Rectal smooth muscle tissue (tissue), 1 donor: ENCODE measurements around the gene AOC1.
"Not testable (repeated sequence)": the region's sequence is repeated elsewhere in the genome, so short reads cannot be mapped to it uniquely, and the experiment has no call there.

Experiments
- H3K27ac ChIP-seq: one replicate; pipeline ENCODE4 v1.7.0; 2013; ENCODE audit warnings: low read depth, low read length, inconsistent platforms
- H3K27me3 ChIP-seq: one replicate; pipeline ENCODE4 v1.7.0; 2013; ENCODE audit warnings: low read length; ENCODE audit not compliant: control insufficient read depth, insufficient read depth
- H3K36me3 ChIP-seq: one replicate; pipeline ENCODE4 v1.7.0; 2013; ENCODE audit warnings: low read length; ENCODE audit not compliant: control insufficient read depth, insufficient read depth
- H3K4me1 ChIP-seq: one replicate; pipeline ENCODE4 v1.7.0; 2013; ENCODE audit warnings: low read length; ENCODE audit not compliant: control insufficient read depth, insufficient read depth
- H3K4me3 ChIP-seq: one replicate; pipeline ENCODE4 v1.7.0; 2013; ENCODE audit warnings: low read length
- H3K9ac ChIP-seq: one replicate; pipeline ENCODE4 v1.7.0; 2013; ENCODE audit warnings: low read length

Gene AOC1

DNA sequence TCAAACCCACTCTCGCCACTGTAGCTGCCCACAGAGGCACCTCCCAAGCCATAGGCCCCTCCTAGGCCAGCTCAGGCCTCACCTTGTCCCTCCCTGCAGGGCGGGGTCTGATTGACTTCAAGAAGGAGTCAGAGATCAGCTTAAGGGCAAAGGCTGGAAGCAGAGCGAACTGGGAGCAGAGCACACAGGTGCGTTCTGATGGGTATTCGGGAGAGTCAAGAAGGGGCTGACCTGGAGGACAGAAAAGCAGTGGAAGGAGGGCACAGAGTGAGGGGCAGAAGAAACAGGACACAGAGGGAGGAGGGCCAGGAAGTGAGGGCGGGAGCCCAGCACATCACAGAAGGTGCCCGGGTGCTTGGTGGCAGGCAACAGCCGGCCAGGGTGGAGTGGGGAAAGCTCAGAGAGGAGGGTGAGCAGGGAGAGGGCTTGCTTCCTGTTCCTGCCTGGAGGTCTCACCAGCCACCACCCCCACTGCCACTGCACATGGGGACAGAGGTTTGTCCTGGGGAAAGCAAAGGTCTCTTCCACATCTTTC lies at the start of gene AOC1:
Gene AOC1 (plus strand): TSS at position 147 of the 535 bp plus-strand sequence. CDS start 3,954 bp downstream, outside the sequence.
- Histone ChIP-seq H3K27ac (no peak within 1 kb of the TSS), H3K4me3 (peak within 1 kb of the TSS; percentile 65), H3K4me1 (no peaks in the 10 kb centered on the region), H3K9ac (peak within 1 kb of the TSS; percentile 53), H3K36me3 (no peaks in the 10 kb centered on the region), H3K27me3 (no peaks in the 10 kb centered on the region)

- Histone ChIP-seq H3K27me3 (no peaks in the 10 kb centered on the region), H3K9ac (no peak overlapping the region), H3K4me3 (peak overlapping the region; percentile 11), H3K27ac (no peak overlapping the region), H3K4me1 (peaks cover 2% of the 10 kb centered on the region), H3K36me3 (peaks cover 16% of the 10 kb centered on the region)
Measured at GRCh38 chr7:150803161-150803860, 49.0 kb upstream of the AOC1 start.

- no peak overlapping the region for H3K4me3 ChIP-seq
- no peaks in the 10 kb centered on the region for H3K27me3 ChIP-seq
- H3K27ac ChIP-seq, result no peak overlapping the region
- peaks cover 16% of the 10 kb centered on the region for H3K36me3 ChIP-seq
- H3K9ac ChIP-seq, result no peak overlapping the region
- peaks cover 2% of the 10 kb centered on the region for H3K4me1 ChIP-seq
Measured at GRCh38 chr7:150804802-150805201, 47.5 kb upstream of the AOC1 start.

GRCh38 chr7:150805864-150806263 lies 46.5 kb upstream of the AOC1 start:
- H3K4me1 ChIP-seq, result no peaks in the 10 kb centered on the region
- no peak overlapping the region for H3K9ac ChIP-seq
- H3K4me3 ChIP-seq, result no peak overlapping the region
- no peaks in the 10 kb centered on the region for H3K27me3 ChIP-seq
- H3K27ac ChIP-seq, result no peak overlapping the region
- H3K36me3 ChIP-seq, result peaks cover 16% of the 10 kb centered on the region

- Histone ChIP-seq H3K36me3 (peaks cover 16% of the 10 kb centered on the region), H3K27me3 (no peaks in the 10 kb centered on the region), H3K27ac (no peak overlapping the region), H3K9ac (no peak overlapping the region), H3K4me3 (no peak overlapping the region), H3K4me1 (no peaks in the 10 kb centered on the region)
Measured at GRCh38 chr7:150806454-150806853, 45.9 kb upstream of the AOC1 start.

DNA sequence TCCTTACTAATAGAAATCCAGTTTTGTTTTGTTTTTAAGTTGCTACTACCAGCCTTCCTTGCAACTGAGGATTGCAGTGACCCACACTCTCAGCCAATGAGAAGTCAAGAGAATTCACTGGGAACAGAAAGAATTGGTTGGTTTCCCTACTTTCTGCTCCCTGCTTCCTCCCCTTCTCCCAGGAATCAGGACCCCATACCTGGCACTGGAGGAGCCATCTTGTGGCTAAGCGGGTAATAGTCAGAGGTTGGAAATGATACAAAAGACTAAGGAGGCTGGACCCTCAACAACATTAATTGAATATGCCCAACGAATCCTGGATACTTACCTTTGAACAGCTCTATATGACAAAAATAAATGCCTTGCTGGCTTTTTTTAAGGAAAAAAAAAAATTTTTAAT lies 45.5 kb upstream of the AOC1 start:
- Histone ChIP-seq H3K27ac (no peak overlapping the region), H3K36me3 (peaks cover 16% of the 10 kb centered on the region), H3K27me3 (no peaks in the 10 kb centered on the region)

DNA sequence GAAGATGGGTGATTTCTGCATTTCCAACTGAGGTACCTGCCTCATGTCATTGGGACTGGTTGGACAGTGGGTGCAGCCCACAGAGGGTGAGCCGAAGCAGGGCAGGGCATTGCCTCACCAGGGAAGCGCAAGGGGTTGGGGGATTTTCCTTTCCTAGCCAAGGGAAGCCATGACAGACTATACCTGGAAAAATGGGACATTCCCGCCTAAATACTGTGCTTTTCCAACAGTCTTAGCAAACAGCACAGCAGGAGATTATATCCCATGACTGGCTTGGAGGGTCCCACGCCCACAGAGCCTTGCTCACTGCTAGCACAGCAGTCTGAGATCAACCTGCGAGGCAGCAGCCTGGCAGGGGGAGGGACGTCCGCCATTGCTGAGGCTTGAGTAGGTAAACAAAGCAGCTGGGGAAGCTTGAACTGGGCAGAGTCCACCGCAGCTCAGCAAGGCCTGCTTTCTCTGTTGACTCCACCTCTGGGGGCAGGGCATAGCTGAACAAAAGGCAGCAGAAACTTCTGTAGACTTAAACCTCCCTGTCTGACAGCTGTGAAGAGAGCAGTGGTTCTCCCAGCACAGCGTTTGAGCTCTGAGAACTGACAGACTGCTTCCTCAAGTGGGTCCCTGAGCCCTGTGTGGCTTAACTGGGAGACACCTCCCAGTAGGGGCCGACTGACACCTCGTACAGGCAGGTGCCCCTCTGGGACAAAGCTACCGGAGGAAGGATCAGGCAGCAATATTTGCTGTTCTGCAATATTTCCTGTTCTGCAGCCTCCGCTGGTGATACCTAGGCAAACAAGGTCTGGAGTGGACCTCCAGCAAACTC lies 44.5 kb upstream of the AOC1 start:
- not testable (repeated sequence) for H3K9ac ChIP-seq, H3K4me3 ChIP-seq, H3K4me1 ChIP-seq, H3K27me3 ChIP-seq, H3K27ac ChIP-seq
- H3K36me3 ChIP-seq, result peaks cover 12% of the 10 kb centered on the region

More for the DNA sequence above, 45.5 kb upstream of the AOC1 start:
- H3K4me1 ChIP-seq, result no peaks in the 10 kb centered on the region
- no peak overlapping the region for H3K4me3 ChIP-seq
- no peak overlapping the region for H3K9ac ChIP-seq

DNA sequence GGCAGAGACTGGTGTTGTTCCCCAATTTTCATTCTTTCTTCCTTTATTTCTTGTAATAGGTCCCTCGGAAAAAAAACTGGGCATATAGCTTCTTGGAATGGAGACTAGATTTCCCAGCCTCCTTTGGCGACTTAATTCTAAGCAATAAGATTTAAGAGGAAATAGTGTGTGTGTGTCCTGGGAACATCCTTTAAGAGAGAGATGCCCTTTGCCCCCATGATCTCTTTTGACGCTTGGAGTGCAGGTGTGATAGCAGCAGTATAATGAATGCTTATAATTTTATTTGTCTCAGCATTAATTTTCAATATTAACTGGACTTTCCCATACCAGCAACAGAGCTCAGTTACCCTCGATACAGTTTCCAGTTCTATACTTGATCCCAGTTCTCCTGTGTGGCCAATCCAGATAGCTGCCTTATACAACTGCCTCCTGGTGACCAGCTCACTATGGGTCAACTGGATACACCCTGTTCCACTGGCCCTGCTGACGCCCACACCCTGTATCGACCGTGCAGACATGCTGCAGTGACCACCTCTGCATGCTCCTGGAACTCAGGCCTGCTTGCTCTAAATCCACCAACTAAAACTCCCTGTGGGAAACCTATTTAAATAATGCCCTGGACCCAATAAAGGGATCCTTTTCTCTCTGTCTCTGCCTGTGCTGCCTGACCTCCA lies 37.9 kb upstream of the AOC1 start:
- Histone ChIP-seq H3K4me1 (no peaks in the 10 kb centered on the region), H3K9ac (no peak overlapping the region), H3K4me3 (no peak overlapping the region), H3K27ac (no peak overlapping the region), H3K36me3 (no peaks in the 10 kb centered on the region), H3K27me3 (no peaks in the 10 kb centered on the region)

DNA sequence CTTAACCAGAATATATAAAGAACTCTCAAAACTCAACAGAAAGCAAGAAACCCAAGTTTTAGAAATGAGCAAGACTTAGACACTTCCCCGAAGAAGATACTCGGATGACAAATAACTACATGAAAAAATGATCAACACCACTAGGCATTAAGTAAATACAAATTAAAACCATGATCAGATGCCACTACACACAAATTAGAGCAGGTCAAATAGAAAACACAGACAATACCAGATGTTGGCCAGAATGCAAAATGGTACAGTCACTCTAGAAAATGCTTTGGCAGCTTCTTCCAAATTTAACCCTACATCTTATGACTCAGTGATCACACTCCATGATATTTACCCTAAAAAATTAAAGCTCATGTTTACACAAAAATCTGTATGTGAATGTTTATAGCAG lies 33.3 kb upstream of the AOC1 start:
- no peak overlapping the region for H3K27ac ChIP-seq
- no peaks in the 10 kb centered on the region for H3K4me1 ChIP-seq
- H3K27me3 ChIP-seq, result no peaks in the 10 kb centered on the region
- no peaks in the 10 kb centered on the region for H3K36me3 ChIP-seq
- no peak overlapping the region for H3K9ac ChIP-seq
- H3K4me3 ChIP-seq, result no peak overlapping the region

DNA sequence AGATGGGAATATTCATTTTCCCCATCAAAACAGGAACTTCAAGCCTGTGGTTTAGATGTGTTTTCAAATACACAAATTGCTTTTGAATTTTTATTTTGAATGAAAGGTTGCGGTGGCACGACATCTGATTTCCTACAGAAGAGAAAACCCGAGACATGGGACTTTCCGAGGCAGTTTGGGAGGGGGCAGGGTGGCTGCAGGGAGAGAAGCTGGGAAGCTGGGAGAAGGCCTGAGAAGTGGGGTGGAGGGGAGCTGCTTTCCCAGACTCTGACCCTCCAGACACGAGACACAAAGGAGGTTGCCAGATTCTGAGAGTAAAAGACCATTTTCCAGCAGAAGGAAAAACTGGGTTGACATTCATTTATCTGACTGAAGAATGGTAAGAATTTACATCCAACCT lies 32.2 kb upstream of the AOC1 start:
- Histone ChIP-seq H3K9ac (no peak overlapping the region), H3K36me3 (no peaks in the 10 kb centered on the region), H3K27me3 (no peaks in the 10 kb centered on the region), H3K4me1 (no peaks in the 10 kb centered on the region), H3K27ac (no peak overlapping the region), H3K4me3 (no peak overlapping the region)

DNA sequence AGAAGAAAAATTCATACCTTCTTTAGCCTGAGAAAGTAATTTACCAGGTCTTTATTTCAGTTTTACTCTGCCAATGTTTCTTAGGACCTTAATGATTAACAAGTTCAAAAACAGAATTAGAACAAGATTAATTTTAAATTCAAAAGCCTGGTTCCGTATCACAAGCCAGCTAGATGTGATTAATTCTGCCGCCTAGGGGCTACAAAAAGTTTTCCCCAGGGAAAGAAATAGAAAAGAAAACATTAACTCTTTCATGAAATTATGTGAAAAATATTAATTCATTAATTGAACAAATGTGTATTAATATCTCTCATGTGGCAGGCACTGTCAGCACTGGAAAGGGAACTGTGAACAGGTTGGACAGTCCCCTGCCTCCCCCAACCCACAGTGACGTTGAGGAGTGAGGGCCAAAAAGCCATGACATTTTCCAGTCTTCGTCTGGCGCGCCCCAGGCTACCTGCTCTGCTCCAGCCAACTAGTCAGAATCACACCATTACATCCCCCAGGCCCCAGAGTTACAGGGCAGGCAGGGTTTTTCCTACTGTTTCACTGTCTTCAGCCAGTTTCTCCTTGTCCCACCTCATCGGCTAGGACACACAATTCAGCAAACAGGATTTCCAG lies 31.6 kb upstream of the AOC1 start:
- H3K4me1 ChIP-seq, result no peaks in the 10 kb centered on the region
- no peak overlapping the region for H3K27ac ChIP-seq
- H3K36me3 ChIP-seq, result no peaks in the 10 kb centered on the region
- H3K27me3 ChIP-seq, result no peaks in the 10 kb centered on the region
- H3K4me3 ChIP-seq, result no peak overlapping the region
- H3K9ac ChIP-seq, result no peak overlapping the region

- no peaks in the 10 kb centered on the region for H3K36me3 ChIP-seq
- H3K4me1 ChIP-seq, result no peaks in the 10 kb centered on the region
- no peak overlapping the region for H3K27ac ChIP-seq
- H3K4me3 ChIP-seq, result no peak overlapping the region
- H3K27me3 ChIP-seq, result no peaks in the 10 kb centered on the region
- H3K9ac ChIP-seq, result no peak overlapping the region
Measured at GRCh38 chr7:150823043-150823442, 29.3 kb upstream of the AOC1 start.
